GM21619 (cell line): ENCODE results near the gene RBBP8.

Source experiments
- ATAC-seq: cut with Tn5 transposase; IDR thresholded peaks from one replicate; pipeline ENCODE4 v1.9.1; 2021; ENCODE audit not compliant: unreplicated experiment

Gene RBBP8

GRCh38 chr18:23058746-23059415, 125.8 kb downstream of the RBBP8 start:
- ATAC-seq: no peak

- ATAC-seq: no peak
Measured at GRCh38 chr18:23059541-23060465, 126.7 kb downstream of the RBBP8 start.

- no peak for ATAC-seq
Measured at GRCh38 chr18:23062011-23062410, 128.9 kb downstream of the RBBP8 start.

GRCh38 chr18:23063502-23063901, 130.4 kb downstream of the RBBP8 start:
- ATAC-seq: no peak

GRCh38 chr18:23065234-23065806, 132.2 kb downstream of the RBBP8 start:
- no peak for ATAC-seq

GRCh38 chr18:23066060-23066459, 132.9 kb downstream of the RBBP8 start:
- no peak for ATAC-seq

GRCh38 chr18:23066504-23067039, 133.4 kb downstream of the RBBP8 start:
- no peak for ATAC-seq

GRCh38 chr18:23067236-23067635, 134.1 kb downstream of the RBBP8 start:
- ATAC-seq: no peak

- ATAC-seq: no peak
Measured at GRCh38 chr18:23068011-23068410, 134.9 kb downstream of the RBBP8 start.

GRCh38 chr18:23068570-23069310, 135.6 kb downstream of the RBBP8 start:
- ATAC-seq: no peak

- ATAC-seq: no peak
Measured at GRCh38 chr18:23069481-23069880, 136.4 kb downstream of the RBBP8 start.

GRCh38 chr18:23069898-23070297, 136.8 kb downstream of the RBBP8 start:
- no peak for ATAC-seq

GRCh38 chr18:23071285-23071684, 138.2 kb downstream of the RBBP8 start:
- ATAC-seq: peak; percentile 100

- no peak for ATAC-seq
Measured at GRCh38 chr18:23072079-23072478, 139.0 kb downstream of the RBBP8 start.

GRCh38 chr18:23073996-23074606, 141.0 kb downstream of the RBBP8 start:
- ATAC-seq: no peak
